A673 (cell line): ENCODE results near the gene USP14. TPM values are rescaled to one million over a fixed set of nuclear protein-coding genes. Genes with fewer than 3 reads are reported as not detected.

Source experiments
- BruUV-seq: library from RNA; stranded (reverse); fragments of 400-500 nt; replicated peaks from 2 replicates; lab custom pipeline; 2021; lab: Mats Ljungman, UMichigan
- CTCF ChIA-PET: fragments of 300-600 bp; sonication (Branson Sonifier 250); formaldehyde crosslinking; loops from one replicate; lab custom pipeline; 2022; ENCODE audit warnings: antibody characterized with exemption; lab: Charles Lee
- POLR2A ChIA-PET: fragments of 300-600 bp; sonication (Branson Sonifier 250); formaldehyde crosslinking; loops from one replicate; lab custom pipeline; 2022; ENCODE audit warnings: antibody characterized with exemption; ENCODE audit not compliant: low non-redundant PET; lab: Charles Lee
- DNase-seq: peaks from one replicate; pipeline ENCODE4 v3.0.0-alpha.2; 2015; ENCODE audit warnings: low spot score
- H3K27ac ChIP-seq: fragments of 200-600 bp; sonication (generic); 2 replicates; pipeline ENCODE4 v1.5.1; 2016; ENCODE audit warnings: mixed run types, low read depth, mild to moderate bottlenecking, mixed read lengths, antibody characterized with exemption, low read length; ENCODE audit not compliant: poor library complexity, severe bottlenecking
- H3K27me3 ChIP-seq: fragments of 200-600 bp; sonication (generic); replicated peaks from 2 replicates; pipeline ENCODE4 v1.6.1; 2017; ENCODE audit warnings: mixed run types, low read depth, mild to moderate bottlenecking, mixed read lengths, antibody characterized with exemption, low read length; ENCODE audit not compliant: insufficient read depth, poor library complexity
- H3K36me3 ChIP-seq: fragments of 200-600 bp; sonication (generic); 2 replicates; pipeline ENCODE4 v1.6.1; 2016; ENCODE audit warnings: mixed run types, mild to moderate bottlenecking, mixed read lengths, antibody characterized with exemption, low read length; ENCODE audit not compliant: insufficient read depth, poor library complexity, severe bottlenecking
- H3K4me1 ChIP-seq: fragments of 200-600 bp; sonication (generic); 2 replicates; pipeline ENCODE4 v1.6.1; 2017; ENCODE audit warnings: mixed run types, mild to moderate bottlenecking, mixed read lengths, antibody characterized with exemption, low read length; ENCODE audit not compliant: insufficient read depth, poor library complexity, severe bottlenecking
- H3K4me3 ChIP-seq: fragments of 200-600 bp; sonication (generic); 2 replicates; pipeline ENCODE4 v1.5.1; 2016; ENCODE audit warnings: low read depth, mixed run types, mild to moderate bottlenecking, mixed read lengths, low read length; ENCODE audit not compliant: poor library complexity, severe bottlenecking
- H3K9me3 ChIP-seq: fragments of 200-600 bp; sonication (generic); 2 replicates; pipeline ENCODE4 v1.6.1; 2016; ENCODE audit warnings: mixed run types, low read depth, mild to moderate bottlenecking, mixed read lengths, antibody characterized with exemption, low read length; ENCODE audit not compliant: poor library complexity, severe bottlenecking
- CTCF ChIP-seq: fragments of 300-800, 200-600 bp; sonication (generic); conservative IDR thresholded peaks from 2 replicates; pipeline ENCODE4 v1.5.1; 2017; ENCODE audit warnings: low read depth, mild to moderate bottlenecking, antibody characterized with exemption, low read length, moderate library complexity, mixed read lengths
- EZH2 ChIP-seq: fragments of 200-600 bp; sonication (generic); IDR thresholded peaks from 2 replicates; pipeline ENCODE4 v1.6.1; 2017; ENCODE audit warnings: borderline replicate concordance, low read depth, mild to moderate bottlenecking, mixed read lengths, antibody characterized with exemption, low read length; ENCODE audit not compliant: poor library complexity, severe bottlenecking
- intact Hi-C: fragments of 100-400 bp; cut with micrococcal nuclease; formaldehyde crosslinking; loops from one replicate; pipeline ENCODE4 v1.10.0; 2022; ENCODE audit not compliant: unreplicated experiment
- total RNA-seq: library from RNA; stranded (reverse); gene quantifications from 2 replicates; pipeline ENCODE4 v1.2.3, GENCODE V29; 2021

USP14 gene
- total RNA-seq, 1 experiment from 2014 or later = 148 TPM

- BruUV-seq = no TSS peak
- no peaks in the 10 kb centered on the region for H3K27me3 ChIP-seq
- H3K36me3 ChIP-seq = peaks cover 80% of the 10 kb centered on the region
- ChIA-PET CTCF (no interaction called here), POLR2A (no interaction called here)
- intact Hi-C loops = loop anchor here (5.0 kb wide), 1 partner anchor 48 kb away; no protein-coding TSS in a partner anchor
- no peaks in the 10 kb centered on the region for H3K4me1 ChIP-seq
- TF ChIP-seq EZH2 (no peak), CTCF (no peak)
- no peak overlapping the region for H3K4me3 ChIP-seq
- no peak for DNase-seq
- no peaks in the 10 kb centered on the region for H3K9me3 ChIP-seq
- H3K27ac ChIP-seq = no peak overlapping the region
Observed at GRCh38 chr18:250685-251084, 92.3 kb downstream of the USP14 start.

GRCh38 chr18:251572-251971 lies 93.2 kb downstream of the USP14 start:
- H3K36me3 ChIP-seq = peaks cover 80% of the 10 kb centered on the region
- ChIA-PET CTCF (no interaction called here), POLR2A (no interaction called here)
- no peaks in the 10 kb centered on the region for H3K27me3 ChIP-seq
- no peaks in the 10 kb centered on the region for H3K9me3 ChIP-seq
- no peak for TF ChIP-seq EZH2
- no peak for TF ChIP-seq CTCF
- H3K4me1 ChIP-seq = no peaks in the 10 kb centered on the region
- DNase-seq = no peak
- BruUV-seq = no TSS peak
- no peak overlapping the region for H3K4me3 ChIP-seq
- H3K27ac ChIP-seq = no peak overlapping the region
- intact Hi-C loops = loop anchor here (5.0 kb wide), 1 partner anchor 49 kb away; no protein-coding TSS in a partner anchor

GRCh38 chr18:253121-253520 lies 94.8 kb downstream of the USP14 start:
- Histone ChIP-seq H3K4me3 (no peak overlapping the region), H3K27me3 (no peaks in the 10 kb centered on the region), H3K36me3 (peaks cover 82% of the 10 kb centered on the region), H3K9me3 (no peaks in the 10 kb centered on the region), H3K4me1 (no peaks in the 10 kb centered on the region), H3K27ac (no peak overlapping the region)
- no peak for DNase-seq
- CTCF ChIA-PET = no interaction called here
- POLR2A ChIA-PET = no interaction called here
- TF ChIP-seq EZH2 = no peak
- no peak for TF ChIP-seq CTCF
- intact Hi-C loops = loop anchor here (5.0 kb wide), 1 partner anchor 51 kb away; no protein-coding TSS in a partner anchor
- BruUV-seq = no TSS peak
